Measurements from ENCODE around the gene OPN4. TPM values are rescaled to one million over a fixed set of nuclear protein-coding genes. Genes with fewer than 3 reads are reported as not detected.

The OPN4 gene
- polyA plus RNA-seq, 1 of the 3 experiments (the other 2 are of a cell fraction) = 0.03 TPM

GRCh38 chr10:86652361-86653202, 1.8 kb upstream of the OPN4 start:
- Histone ChIP-seq H2AFZ (ENCODE audit: low read depth) (no peak overlapping the region), H3F3A (replicated peaks; ENCODE audit: insufficient read depth) (peaks cover 11% of the 10 kb centered on the region), H3K9me2 (no peaks in the 10 kb centered on the region), H3K9ac (no peak overlapping the region), H3K27me3 (ENCODE audit: insufficient read depth) (no peaks in the 10 kb centered on the region), H3K4me3 (ENCODE audit: low read depth in 2 of 2, low read length in 1 of 2) (no peak overlapping the region), H3K4me2 (no peak overlapping the region), H3K9me3 (no peaks in the 10 kb centered on the region), H4K20me1 (ENCODE audit: insufficient read depth) (no peaks in the 10 kb centered on the region), H3K79me2 (ENCODE audit: insufficient read depth) (no peaks in the 10 kb centered on the region), H3K4me1 (ENCODE audit: control insufficient read depth in 1 of 2, insufficient read depth in 2 of 2, low read depth in 1 of 2, low read length in 1 of 2) (peaks cover 11 to 21% of the 10 kb centered on the region in 2 experiments), H3K36me3 (replicated peaks in 1 of 2; ENCODE audit: control insufficient read depth in 1 of 2, insufficient read depth in 2 of 2, low read length in 1 of 2) (no peaks in the 10 kb centered on the region), H3K27ac (ENCODE audit: low read depth in 2 of 2, low read length in 1 of 2) (no peak overlapping the region)
- ChIA-PET CTCF (no interaction called here), POLR2A (no interaction called here)
- DNase-seq = peak; percentile 14
- no peak for TF ChIP-seq FOXJ3 (CRISPR knock-in tag; IDR thresholded peaks at IDR 0.05)
- no peak for TF ChIP-seq USF1 (IDR thresholded peaks at IDR 0.05; ENCODE audit: borderline replicate concordance, low read depth)
- no peak for TF ChIP-seq GABPA (IDR thresholded peaks at IDR 0.05; ENCODE audit: low read depth)
- no peak for TF ChIP-seq RCOR1 (IDR thresholded peaks at IDR 0.05; ENCODE audit: low read length)
- 81% methylated on average over 14 of the region's 14 CpGs for WGBS (ENCODE audit: low lambda C conversion rate)

- Histone ChIP-seq H3K79me2 (ENCODE audit: insufficient read depth) (no peaks in the 10 kb centered on the region), H3K9ac (no peak overlapping the region), H3K4me3 (ENCODE audit: low read depth in 2 of 2, low read length in 1 of 2) (no peak overlapping the region), H3F3A (replicated peaks; ENCODE audit: insufficient read depth) (peaks cover 6% of the 10 kb centered on the region), H3K36me3 (replicated peaks in 1 of 2; ENCODE audit: control insufficient read depth in 1 of 2, insufficient read depth in 2 of 2, low read length in 1 of 2) (no peaks in the 10 kb centered on the region), H3K27ac (ENCODE audit: low read depth in 2 of 2, low read length in 1 of 2) (no peak overlapping the region), H3K4me1 (ENCODE audit: control insufficient read depth in 1 of 2, insufficient read depth in 2 of 2, low read depth in 1 of 2, low read length in 1 of 2) (peaks cover 11 to 13% of the 10 kb centered on the region in 2 experiments; a peak in 3 of 4 replicates), H2AFZ (ENCODE audit: low read depth) (no peak overlapping the region), H3K9me2 (no peaks in the 10 kb centered on the region), H3K4me2 (no peak overlapping the region), H3K27me3 (ENCODE audit: insufficient read depth) (no peaks in the 10 kb centered on the region), H3K9me3 (no peaks in the 10 kb centered on the region), H4K20me1 (ENCODE audit: insufficient read depth) (no peaks in the 10 kb centered on the region)
- ChIA-PET CTCF (interaction anchor here (1.2 to 1.6 kb wide), 2 partner anchors 9 to 10 kb away, joined by 3 to 5 read pairs; no protein-coding TSS in a partner anchor), POLR2A (no interaction called here)
- WGBS (ENCODE audit: low lambda C conversion rate) = 92% methylated on average over 3 of the region's 3 CpGs
- TF ChIP-seq NRF1 (IDR thresholded peaks at IDR 0.05; ENCODE audit: low read depth, low read length) = no peak
- TF ChIP-seq TEAD4 (IDR thresholded peaks at IDR 0.05; ENCODE audit: borderline replicate concordance, insufficient read depth) = no peak
- TF ChIP-seq TAF1 (IDR thresholded peaks at IDR 0.05; ENCODE audit: borderline replicate concordance, low read depth, low read length) = no peak
- no peak for TF ChIP-seq PBX3 (IDR thresholded peaks at IDR 0.05)
- TF ChIP-seq FOXM1 (IDR thresholded peaks at IDR 0.05; ENCODE audit: low read depth) = no peak
- TF ChIP-seq GATA2 (CRISPR knock-in tag; IDR thresholded peaks at IDR 0.05) = no peak
- no peak for TF ChIP-seq SMC3 (IDR thresholded peaks at IDR 0.05; ENCODE audit: low read depth, low read length)
- TF ChIP-seq USF1 (IDR thresholded peaks at IDR 0.05; ENCODE audit: borderline replicate concordance, low read depth) = no peak
- no peak for TF ChIP-seq IRF3 (IDR thresholded peaks at IDR 0.05; ENCODE audit: low read depth, low read length)
- no peak for TF ChIP-seq MEF2A (IDR thresholded peaks at IDR 0.05; ENCODE audit: borderline replicate concordance, low read depth)
- no peak for TF ChIP-seq FOXJ3 (CRISPR knock-in tag; IDR thresholded peaks at IDR 0.05)
- TF ChIP-seq CHD2 (IDR thresholded peaks at IDR 0.05; ENCODE audit: low read length, partially characterized antibody) = no peak
- no peak for TF ChIP-seq USF2 (IDR thresholded peaks at IDR 0.05; ENCODE audit: borderline replicate concordance, low read depth, low read length)
- TF ChIP-seq SIN3A (IDR thresholded peaks at IDR 0.05; ENCODE audit: borderline replicate concordance, low read depth, low read length) = no peak
- TF ChIP-seq TCF12 (IDR thresholded peaks at IDR 0.05) = no peak
- TF ChIP-seq YY1 (IDR thresholded peaks at IDR 0.05; ENCODE audit: low read depth) = no peak
- no peak for TF ChIP-seq CTCF (IDR thresholded peaks at IDR 0.05)
- no peak for TF ChIP-seq FOSL2 (IDR thresholded peaks at IDR 0.05; ENCODE audit: borderline replicate concordance, low read depth)
- TF ChIP-seq JUND (IDR thresholded peaks at IDR 0.05) = no peak
- no peak for DNase-seq
These were observed 968 bp upstream of the OPN4 start for GRCh38 chr10:86653379-86653778.
